DMS 273 (cell line): ENCODE data around the gene GTF3C5.
"Not testable (repeated sequence)": the region's sequence is repeated elsewhere in the genome, so short reads cannot be mapped to it uniquely, and the experiment has no call there.

ENCODE experiments used
- DNase-seq: peaks from one replicate; lab custom pipeline; 2025; ENCODE audit not compliant: unreplicated experiment; lab: John Stamatoyannopoulos, UW

GTF3C5 gene

GRCh38 chr9:133030317-133031129, at the start of gene GTF3C5:
TSS of gene GTF3C5 (plus strand) at chr9:133030997. CDS start at chr9:133031012, 15 bp downstream.
- DNase-seq: peak; percentile 99

- no peak for DNase-seq
These were observed 48.3 kb upstream of the GTF3C5 start for GRCh38 chr9:132982458-132982857.

DNA sequence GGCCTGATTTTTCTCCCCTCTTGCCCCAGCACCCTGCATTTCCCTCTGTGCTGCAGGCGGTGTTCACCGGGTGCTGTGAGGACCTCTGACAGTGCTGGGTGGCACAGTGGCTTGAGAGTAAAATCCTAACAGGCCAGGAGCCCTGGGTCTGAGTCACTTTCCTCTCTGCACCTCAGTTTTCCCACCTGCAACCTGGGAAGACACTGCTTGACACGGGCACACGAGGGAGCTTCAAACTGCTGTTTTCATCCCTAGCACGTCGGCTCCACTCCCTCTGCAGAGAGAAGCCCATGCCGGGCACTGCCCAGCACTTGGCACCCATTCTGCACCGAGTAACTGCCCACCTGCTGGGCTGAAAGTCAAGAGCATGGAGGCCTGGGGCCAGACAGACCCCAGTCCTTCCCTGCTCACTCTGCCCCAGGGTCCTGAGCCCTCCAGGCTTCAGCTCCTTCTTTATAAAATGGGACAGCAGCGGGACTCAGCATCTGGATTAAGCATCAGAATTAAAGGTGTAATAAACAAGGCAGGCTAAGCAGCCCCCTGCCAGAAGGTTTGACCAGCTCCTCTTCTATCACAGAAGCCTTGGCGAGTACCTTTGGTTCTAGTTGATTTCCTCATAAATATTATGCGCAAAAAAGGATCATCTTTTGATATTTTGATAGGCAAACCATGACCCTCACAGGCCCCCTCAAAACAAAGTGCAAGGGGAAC, 47.2 kb upstream of the GTF3C5 start:
- no peak for DNase-seq

DNA sequence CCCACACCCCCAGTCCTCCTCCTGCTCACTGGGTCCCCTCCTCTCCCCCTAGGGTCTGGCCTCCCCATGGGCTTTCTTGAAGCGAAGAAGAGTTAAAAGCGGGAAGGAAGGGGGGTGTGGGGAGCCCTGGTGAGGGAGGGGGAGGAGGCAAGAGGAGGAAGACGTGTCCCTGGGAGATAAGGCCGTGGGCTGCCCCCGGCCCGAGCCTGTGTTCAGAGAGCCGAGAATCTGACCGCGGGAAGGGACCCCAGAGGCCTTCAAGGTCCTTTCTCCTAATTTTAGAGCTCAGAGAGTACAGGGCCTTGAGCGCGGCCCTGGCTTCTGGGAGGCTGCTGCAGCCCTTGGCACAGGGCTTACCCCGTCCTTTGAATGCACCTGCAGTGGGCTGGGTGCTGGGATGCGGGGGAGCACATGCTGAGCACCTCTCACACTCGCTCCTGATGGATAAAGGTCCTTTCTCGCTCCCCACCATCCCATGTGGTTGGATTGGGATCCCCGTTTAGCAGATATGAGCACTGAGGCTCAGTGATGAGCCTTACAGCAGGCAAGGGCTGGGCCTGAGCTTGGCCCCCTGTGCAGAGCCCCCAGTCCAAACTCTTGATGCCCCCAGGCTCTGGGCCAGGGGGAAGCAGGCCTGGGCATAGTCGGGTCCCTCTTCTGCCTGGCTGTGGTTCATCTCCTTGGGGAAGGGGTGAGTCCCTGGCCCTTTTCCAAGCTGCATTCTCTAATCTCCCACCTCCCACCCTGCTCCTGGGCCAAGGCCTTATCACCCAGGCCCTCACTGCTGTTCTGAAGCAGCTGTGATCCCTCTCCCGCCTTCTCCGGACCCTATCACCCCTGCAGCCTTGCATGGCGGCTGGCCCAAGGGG, 46.4 kb upstream of the GTF3C5 start:
- DNase-seq: no peak

DNA sequence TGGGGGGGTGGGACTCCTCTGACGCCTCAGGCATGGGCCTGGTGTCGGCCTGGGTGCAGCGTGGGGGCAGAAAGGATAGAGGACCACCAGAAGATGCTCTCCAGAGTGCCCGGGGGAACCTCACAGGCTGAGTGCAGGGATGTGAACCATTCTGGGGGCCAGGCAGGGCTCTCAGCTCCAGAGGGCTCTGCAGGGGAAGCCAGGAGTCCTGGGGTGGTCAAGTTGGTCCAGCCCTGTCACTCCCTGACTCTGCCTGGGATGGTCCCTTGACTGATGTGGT, 45.8 kb upstream of the GTF3C5 start:
- DNase-seq: no peak

- DNase-seq: no peak
These were observed 45.3 kb upstream of the GTF3C5 start for GRCh38 chr9:132985489-132985888.

- DNase-seq: no peak
These were observed 44.7 kb upstream of the GTF3C5 start for GRCh38 chr9:132986114-132986513.

DNA sequence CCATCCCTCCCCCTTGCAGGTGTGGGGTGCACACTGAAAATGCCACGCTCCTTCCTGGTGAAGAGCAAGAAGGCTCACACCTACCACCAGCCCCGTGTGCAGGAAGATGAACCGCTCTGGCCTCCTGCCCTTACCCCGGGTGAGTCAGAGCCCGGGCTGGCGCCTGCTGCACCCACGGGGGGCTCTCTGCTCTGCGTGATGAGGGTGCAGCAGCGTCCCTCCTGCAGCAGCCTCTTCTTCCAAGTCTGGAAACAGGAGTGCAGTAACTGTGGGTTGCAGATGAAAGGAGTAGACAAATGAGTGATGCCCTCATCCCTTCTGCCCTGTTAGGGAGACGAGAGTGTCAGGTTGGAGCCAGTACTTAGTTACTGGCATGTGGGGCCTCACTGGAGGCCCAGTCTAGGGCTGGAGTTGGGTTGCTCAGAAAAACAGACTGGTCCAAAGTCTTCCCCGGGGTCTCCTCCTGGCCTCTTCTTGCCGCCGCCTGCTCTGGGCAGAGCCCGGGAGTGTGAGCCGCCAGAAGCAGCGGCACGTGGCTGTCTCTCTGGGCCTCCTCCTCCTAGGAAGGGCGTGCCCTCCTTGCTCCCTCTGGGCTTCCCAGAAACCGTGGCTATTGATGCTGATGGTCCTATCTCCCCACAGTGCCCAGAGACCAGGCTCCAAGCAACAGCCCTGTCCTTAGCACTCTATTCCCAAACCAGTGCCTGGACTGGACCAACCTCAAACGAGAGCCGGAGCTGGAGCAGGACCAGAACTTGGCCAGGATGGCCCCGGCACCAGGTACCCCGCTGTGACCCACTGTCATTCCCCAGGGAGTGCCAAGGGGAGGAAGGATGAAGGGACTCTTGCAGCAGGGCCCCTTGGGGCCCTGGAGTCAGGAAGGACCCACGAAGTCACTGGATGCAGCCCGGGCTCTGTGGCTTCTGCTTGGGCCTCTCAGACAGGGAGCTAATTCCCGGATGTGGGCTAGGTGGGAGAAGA, 43.9 kb upstream of the GTF3C5 start:
- DNase-seq: no peak

- no peak for DNase-seq
These were observed 42.4 kb upstream of the GTF3C5 start for GRCh38 chr9:132988244-132989013.

GRCh38 chr9:132989014-132989310, 41.8 kb upstream of the GTF3C5 start:
- no peak for DNase-seq

GRCh38 chr9:132989414-132989996, 41.3 kb upstream of the GTF3C5 start:
- no peak for DNase-seq

DNA sequence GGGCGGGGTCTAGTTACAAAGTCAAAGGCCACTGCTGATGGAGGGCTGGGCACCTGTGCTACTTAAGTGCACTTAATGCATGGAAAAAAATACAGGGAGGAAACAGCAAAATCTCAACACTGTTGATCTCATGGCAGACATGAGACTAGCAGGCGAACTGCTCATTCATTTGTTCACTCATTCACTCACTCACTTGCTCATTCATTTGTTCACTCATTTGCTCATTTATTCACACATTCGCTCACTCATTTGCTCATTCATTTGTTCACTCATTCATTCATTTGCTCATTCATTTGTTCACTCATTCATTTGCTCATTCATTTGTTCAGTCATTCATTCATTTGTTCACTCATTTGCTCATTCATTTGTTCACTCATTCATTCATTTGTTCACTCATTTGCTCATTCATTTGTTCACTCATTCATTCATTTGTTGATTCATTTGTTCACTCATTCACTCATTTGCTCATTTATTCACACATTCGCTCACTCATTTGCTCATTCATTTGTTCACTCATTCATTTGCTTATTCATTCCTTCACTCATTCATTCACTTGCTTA, 40.7 kb upstream of the GTF3C5 start:
- DNase-seq: not testable (repeated sequence)

- no peak for DNase-seq
These were observed 40.0 kb upstream of the GTF3C5 start for GRCh38 chr9:132990781-132991180.

DNA sequence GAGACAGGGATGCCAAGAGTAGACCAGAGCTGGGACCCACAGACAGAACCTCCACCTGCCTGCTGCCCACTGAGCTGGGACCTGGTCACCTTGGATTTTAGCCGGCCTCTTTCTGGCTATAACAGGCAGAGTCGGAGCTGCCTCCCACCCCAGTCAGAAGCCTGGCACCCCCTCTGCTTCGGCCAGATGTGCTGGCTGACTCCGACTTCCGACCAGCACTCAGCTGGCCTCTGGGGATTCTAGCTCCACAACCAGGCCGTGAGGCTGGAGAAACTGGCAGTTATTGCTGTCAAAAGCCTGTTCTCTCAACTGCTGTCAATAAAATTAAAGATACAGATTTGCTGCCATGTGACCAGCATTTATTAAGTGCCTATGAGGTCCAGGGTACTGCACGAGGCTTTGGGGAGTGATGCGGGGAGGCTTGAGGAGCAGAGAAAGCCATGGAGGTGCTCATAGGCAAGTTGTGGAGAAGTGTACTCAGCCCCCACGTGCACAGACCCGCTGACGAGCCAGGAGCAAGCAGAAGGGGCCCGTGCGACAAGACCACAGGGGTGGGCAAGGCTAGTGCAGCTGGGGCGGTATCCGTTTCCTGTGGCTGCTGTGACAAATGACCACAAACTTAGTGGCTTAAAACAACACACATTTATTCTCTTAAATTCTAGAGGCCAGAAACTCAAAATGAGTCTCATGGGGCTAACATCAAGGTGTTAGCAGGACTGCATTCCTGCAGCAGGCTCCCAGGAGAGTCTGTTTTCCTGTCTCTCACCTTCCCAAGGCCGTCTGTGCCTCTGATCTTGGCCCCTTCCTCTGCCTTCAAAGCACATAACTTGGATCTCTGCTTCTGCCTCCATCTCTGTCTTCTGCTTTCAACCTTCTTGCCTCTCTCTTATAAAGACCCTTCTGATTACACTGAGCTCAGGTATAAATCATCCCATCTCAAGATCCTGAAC, 39.2 kb upstream of the GTF3C5 start:
- DNase-seq: no peak

DNA sequence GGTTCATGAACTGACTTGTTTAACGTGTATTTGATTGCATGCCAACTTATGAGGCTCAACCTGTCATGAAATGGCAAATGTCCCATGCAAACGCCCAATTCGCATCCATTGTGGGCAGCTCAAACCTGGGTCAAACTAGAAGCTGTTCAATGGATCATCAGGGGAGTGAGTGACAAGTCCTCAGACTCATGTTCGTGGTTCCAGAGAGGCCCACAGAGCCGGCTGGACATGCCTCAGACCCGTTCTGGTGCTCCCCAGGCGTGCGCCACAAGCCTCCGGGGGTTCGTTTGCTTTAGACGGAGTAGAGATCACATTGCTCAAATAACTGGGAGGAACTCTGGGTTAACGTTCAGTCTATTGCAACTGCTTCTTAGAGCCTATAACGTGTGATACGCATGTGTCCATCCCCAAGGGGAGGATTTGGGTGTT, 37.3 kb upstream of the GTF3C5 start:
- DNase-seq: peak; percentile 35

DNA sequence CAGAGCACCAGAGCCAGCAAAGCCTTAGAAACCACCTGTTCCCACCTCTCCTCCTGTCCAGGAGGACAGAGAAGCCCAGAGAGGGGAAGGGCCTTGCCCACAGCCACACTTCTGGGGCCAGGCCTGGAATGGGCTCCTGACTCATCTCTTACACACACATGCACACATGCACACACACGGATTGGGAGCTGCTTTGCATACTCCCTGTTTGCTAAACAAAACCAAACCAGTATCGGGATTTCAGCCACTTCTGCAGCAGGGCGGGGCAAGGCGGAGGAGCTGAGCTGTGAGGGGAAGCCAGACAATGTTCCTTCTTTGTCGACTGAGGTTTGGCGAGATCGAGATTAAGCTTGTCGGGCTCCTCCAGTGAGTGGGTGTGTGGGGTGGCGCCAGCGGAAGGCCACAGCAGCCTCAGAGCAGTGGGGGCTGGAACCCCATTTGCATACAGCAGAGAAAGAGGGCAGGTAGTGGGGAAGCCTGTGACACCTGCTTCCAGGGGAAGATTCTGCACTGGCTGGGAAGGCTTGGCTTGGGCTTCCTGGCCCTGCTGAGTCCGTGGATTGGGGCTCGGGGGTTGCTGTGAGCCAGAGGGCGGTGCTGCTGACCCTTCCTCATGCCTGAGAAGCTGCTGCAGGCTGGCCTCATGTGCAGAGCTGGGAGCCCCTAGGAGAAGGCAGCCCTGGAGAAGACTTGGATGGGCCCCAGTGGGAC, 36.2 kb upstream of the GTF3C5 start:
- DNase-seq: no peak

- no peak for DNase-seq
These were observed 35.7 kb upstream of the GTF3C5 start for GRCh38 chr9:132995121-132995420.

DNA sequence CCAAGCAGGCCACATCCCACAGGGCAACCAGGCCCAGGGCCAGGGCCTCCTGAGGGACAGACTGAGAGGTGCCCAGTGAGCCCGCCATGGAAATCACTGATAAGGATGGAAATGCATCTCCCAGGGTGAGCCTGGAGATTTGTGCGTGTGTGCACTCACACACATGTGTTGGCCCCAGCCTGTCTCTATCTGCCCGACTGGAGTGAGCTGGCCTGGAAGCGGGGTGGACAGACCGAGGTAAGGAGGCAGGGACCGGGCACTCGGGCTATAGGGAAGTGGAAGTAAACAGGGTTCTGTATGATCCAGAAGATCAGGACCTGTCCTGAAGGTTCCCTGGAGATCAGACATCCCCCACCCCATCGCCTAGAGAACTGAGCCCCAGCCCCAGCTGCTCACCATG, 34.9 kb upstream of the GTF3C5 start:
- no peak for DNase-seq
